Type B pancreatic cell (in vitro differentiated cells): ENCODE measurements around the gene KIF25. TPM values are rescaled to one million over a fixed set of nuclear protein-coding genes. Genes with fewer than 3 reads are reported as not detected.

Experiments
- DNase-seq: peaks from one replicate; pipeline ENCODE4 v3.0.0; 2021; ENCODE audit warnings: mixed read lengths; ENCODE audit not compliant: unreplicated experiment; ENCODE audit errors: extremely low spot score
- H3K27ac Mint-ChIP-seq: 2 replicates; pipeline ENCODE4 v1.8.0; 2021; ENCODE audit warnings: mild to moderate bottlenecking, mixed read lengths
- H3K27me3 Mint-ChIP-seq: 2 replicates; pipeline ENCODE4 v1.8.0; 2021; ENCODE audit warnings: mixed read lengths
- H3K36me3 Mint-ChIP-seq: 2 replicates; pipeline ENCODE4 v1.8.0; 2021; ENCODE audit warnings: mixed read lengths
- H3K4me1 Mint-ChIP-seq: one replicate; pipeline ENCODE4 v1.8.0; 2021; ENCODE audit warnings: mixed read lengths; ENCODE audit not compliant: unreplicated experiment
- H3K4me3 Mint-ChIP-seq: 2 replicates; pipeline ENCODE4 v1.8.0; 2021; ENCODE audit warnings: mild to moderate bottlenecking, mixed read lengths
- H3K9me3 Mint-ChIP-seq: 2 replicates; pipeline ENCODE4 v1.8.0; 2021; ENCODE audit warnings: mixed read lengths
- total RNA-seq: library from RNA; stranded (reverse); gene quantifications from 2 replicates; pipeline ENCODE4 v1.2.1, GENCODE V29; 2021; ENCODE audit warnings: low replicate concordance
- TF ChIP-seq, protein P1 (sequence below): fragments of 200-600 bp; sonication (generic); conservative IDR thresholded peaks from 2 replicates; pipeline ENCODE4 v1.5.0; 2021; ENCODE audit warnings: antibody characterized with exemption, mild to moderate bottlenecking

KIF25 gene
- total RNA-seq, 1 donor from 2014 or later: not detected

DNA sequence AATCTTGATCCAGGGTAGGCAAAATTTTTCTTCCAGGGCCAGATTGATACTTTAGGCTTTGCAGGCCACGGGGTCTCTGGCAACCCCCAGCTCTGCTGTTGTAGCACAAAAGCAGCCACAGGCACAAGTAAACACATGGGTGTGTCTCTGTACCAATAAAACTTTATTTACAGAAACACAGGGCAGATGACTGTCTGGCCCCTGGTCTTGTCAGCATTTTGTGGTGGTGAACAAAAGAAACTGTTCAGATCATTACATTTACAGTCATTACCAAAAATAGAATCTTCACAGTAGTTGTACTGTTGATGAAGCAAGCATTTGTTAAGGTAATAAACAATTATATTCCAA lies 45.0 kb upstream of the KIF25 start:
- Mint-ChIP-seq H3K27ac (no peak overlapping the region), H3K27me3 (no peaks in the 10 kb centered on the region), H3K4me1 (no peaks in the 10 kb centered on the region), H3K9me3 (no peaks in the 10 kb centered on the region), H3K36me3 (peaks cover 51% of the 10 kb centered on the region), H3K4me3 (no peak overlapping the region)
- DNase-seq: no peak
- TF ChIP-seq, protein P1, sequence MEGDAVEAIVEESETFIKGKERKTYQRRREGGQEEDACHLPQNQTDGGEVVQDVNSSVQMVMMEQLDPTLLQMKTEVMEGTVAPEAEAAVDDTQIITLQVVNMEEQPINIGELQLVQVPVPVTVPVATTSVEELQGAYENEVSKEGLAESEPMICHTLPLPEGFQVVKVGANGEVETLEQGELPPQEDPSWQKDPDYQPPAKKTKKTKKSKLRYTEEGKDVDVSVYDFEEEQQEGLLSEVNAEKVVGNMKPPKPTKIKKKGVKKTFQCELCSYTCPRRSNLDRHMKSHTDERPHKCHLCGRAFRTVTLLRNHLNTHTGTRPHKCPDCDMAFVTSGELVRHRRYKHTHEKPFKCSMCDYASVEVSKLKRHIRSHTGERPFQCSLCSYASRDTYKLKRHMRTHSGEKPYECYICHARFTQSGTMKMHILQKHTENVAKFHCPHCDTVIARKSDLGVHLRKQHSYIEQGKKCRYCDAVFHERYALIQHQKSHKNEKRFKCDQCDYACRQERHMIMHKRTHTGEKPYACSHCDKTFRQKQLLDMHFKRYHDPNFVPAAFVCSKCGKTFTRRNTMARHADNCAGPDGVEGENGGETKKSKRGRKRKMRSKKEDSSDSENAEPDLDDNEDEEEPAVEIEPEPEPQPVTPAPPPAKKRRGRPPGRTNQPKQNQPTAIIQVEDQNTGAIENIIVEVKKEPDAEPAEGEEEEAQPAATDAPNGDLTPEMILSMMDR: no peak

DNA sequence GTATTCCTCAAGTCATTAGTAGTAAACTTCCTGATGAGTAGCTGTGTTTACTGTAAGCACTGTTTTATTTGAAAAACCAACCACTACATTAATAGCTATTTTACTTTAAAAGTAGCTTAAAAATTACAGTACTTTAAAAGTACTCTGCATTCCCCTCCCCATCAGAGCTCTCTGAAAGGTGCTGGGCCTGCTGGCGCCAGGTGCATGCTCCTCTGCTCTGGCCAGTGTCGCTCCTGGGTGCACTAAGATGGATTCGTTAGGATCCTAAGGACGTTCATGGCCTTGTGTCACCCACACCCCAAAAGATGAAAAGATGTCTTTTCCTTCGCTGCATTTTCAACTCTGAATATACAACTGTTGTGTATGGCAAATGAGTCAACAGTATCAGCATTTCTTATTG lies 43.9 kb upstream of the KIF25 start:
- TF ChIP-seq, protein P1: no peak
- H3K36me3 Mint-ChIP-seq: peaks cover 48% of the 10 kb centered on the region
- DNase-seq: no peak
- H3K4me3 Mint-ChIP-seq: no peak overlapping the region
- no peaks in the 10 kb centered on the region for H3K27me3 Mint-ChIP-seq
- peaks cover 2% of the 10 kb centered on the region for H3K4me1 Mint-ChIP-seq
- no peaks in the 10 kb centered on the region for H3K9me3 Mint-ChIP-seq
- no peak overlapping the region for H3K27ac Mint-ChIP-seq

GRCh38 chr6:167954151-167954550 lies 43.3 kb upstream of the KIF25 start:
- TF ChIP-seq, protein P1: no peak
- H3K4me1 Mint-ChIP-seq: peaks cover 5% of the 10 kb centered on the region
- no peak for DNase-seq
- peaks cover 42% of the 10 kb centered on the region for H3K36me3 Mint-ChIP-seq
- no peak overlapping the region for H3K4me3 Mint-ChIP-seq
- H3K27me3 Mint-ChIP-seq: no peaks in the 10 kb centered on the region
- H3K9me3 Mint-ChIP-seq: no peaks in the 10 kb centered on the region
- no peak overlapping the region for H3K27ac Mint-ChIP-seq

- Mint-ChIP-seq H3K27me3 (no peaks in the 10 kb centered on the region), H3K4me1 (peaks cover 6% of the 10 kb centered on the region), H3K36me3 (peaks cover 25% of the 10 kb centered on the region), H3K9me3 (no peaks in the 10 kb centered on the region), H3K4me3 (no peak overlapping the region), H3K27ac (peak overlapping the region; percentile 12)
- TF ChIP-seq, protein P1: no peak
- DNase-seq: no peak
These were observed 41.0 kb upstream of the KIF25 start for GRCh38 chr6:167956491-167956890.

DNA sequence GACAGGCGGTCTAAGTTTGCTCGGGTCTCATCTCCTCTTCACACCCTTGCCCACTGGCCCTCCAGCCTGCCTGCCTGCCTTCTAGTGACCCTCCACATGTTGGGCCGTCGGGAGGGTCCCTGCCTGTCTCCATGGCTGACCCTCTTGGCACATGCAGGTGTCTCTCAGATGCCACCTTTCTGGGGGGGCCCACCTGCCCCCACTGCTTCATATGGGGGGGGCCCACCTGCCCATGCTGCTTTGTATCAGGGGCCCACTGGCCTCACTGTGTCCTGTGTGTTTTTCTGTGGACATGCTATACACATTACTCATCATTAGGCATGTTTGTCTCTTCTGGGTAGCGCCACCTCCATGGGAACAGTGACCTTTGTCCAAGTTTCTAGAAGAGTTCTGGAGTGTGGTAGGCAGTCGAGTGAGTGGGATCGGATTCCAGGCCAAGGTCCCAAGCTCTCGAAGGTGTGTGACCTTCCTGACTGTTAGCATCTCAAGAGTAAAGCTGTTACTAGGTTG lies 40.4 kb upstream of the KIF25 start:
- no peak for DNase-seq
- Mint-ChIP-seq H3K27ac (peak overlapping the region; percentile 12), H3K4me3 (no peak overlapping the region), H3K4me1 (peaks cover 9% of the 10 kb centered on the region), H3K36me3 (peaks cover 24% of the 10 kb centered on the region), H3K27me3 (no peaks in the 10 kb centered on the region), H3K9me3 (no peaks in the 10 kb centered on the region)
- TF ChIP-seq, protein P1: no peak

GRCh38 chr6:167957626-167958025 lies 39.8 kb upstream of the KIF25 start:
- TF ChIP-seq, protein P1: no peak
- Mint-ChIP-seq H3K4me1 (peaks cover 9% of the 10 kb centered on the region), H3K9me3 (no peaks in the 10 kb centered on the region), H3K27ac (no peak overlapping the region), H3K27me3 (no peaks in the 10 kb centered on the region), H3K4me3 (no peak overlapping the region), H3K36me3 (peaks cover 23% of the 10 kb centered on the region)
- DNase-seq: no peak
